ENCODE data around the gene CPEB3.

DNA sequence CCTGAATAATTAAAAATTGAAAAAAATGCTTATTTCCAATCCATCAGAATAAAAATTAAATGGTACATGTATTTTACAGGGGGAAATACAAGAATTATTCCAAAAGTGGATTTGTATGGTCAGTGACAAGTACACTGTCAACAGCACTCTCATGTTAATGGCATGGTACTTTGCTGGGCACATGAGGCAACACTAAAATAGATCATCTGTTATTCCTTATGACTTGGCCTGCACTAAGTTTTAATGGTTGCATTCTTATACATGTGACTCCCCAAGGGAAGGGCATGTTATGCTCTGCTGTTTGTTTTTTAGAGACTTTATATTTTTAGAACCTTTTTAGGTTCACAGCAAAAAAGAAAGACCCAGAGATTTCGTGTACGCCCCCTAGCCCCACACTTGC is 128.3 kb downstream of the CPEB3 start:
- no peak for TF ChIP-seq POLR2A (IDR thresholded peaks at IDR 0.05)
- TF ChIP-seq, protein P1, sequence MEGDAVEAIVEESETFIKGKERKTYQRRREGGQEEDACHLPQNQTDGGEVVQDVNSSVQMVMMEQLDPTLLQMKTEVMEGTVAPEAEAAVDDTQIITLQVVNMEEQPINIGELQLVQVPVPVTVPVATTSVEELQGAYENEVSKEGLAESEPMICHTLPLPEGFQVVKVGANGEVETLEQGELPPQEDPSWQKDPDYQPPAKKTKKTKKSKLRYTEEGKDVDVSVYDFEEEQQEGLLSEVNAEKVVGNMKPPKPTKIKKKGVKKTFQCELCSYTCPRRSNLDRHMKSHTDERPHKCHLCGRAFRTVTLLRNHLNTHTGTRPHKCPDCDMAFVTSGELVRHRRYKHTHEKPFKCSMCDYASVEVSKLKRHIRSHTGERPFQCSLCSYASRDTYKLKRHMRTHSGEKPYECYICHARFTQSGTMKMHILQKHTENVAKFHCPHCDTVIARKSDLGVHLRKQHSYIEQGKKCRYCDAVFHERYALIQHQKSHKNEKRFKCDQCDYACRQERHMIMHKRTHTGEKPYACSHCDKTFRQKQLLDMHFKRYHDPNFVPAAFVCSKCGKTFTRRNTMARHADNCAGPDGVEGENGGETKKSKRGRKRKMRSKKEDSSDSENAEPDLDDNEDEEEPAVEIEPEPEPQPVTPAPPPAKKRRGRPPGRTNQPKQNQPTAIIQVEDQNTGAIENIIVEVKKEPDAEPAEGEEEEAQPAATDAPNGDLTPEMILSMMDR (IDR thresholded peaks at IDR 0.05) = no peak
